HG03175 (cell line): ENCODE data around the gene TMEM54.

ENCODE experiments used
- ATAC-seq: cut with Tn5 transposase; IDR thresholded peaks from one replicate; pipeline ENCODE4 v1.9.1; 2021; ENCODE audit warnings: mild to moderate bottlenecking, moderate library complexity; ENCODE audit not compliant: unreplicated experiment

Gene TMEM54

GRCh38 chr1:32864375-32865019, 36.7 kb downstream of the TMEM54 start:
- ATAC-seq, result no peak

GRCh38 chr1:32863881-32864245, 37.3 kb downstream of the TMEM54 start:
- ATAC-seq, result no peak

- no peak for ATAC-seq
Measured at GRCh38 chr1:32863218-32863880, 37.8 kb downstream of the TMEM54 start.

GRCh38 chr1:32861904-32862695, 39.1 kb downstream of the TMEM54 start:
- ATAC-seq, result no peak

GRCh38 chr1:32860566-32860965, 40.6 kb downstream of the TMEM54 start:
- ATAC-seq, result no peak

GRCh38 chr1:32859915-32860314, 41.3 kb downstream of the TMEM54 start:
- ATAC-seq, result no peak

- no peak for ATAC-seq
Measured at GRCh38 chr1:32858791-32859190, 42.4 kb downstream of the TMEM54 start.

GRCh38 chr1:32858136-32858535, 43.1 kb downstream of the TMEM54 start:
- ATAC-seq, result no peak

GRCh38 chr1:32855861-32856617, 45.1 kb downstream of the TMEM54 start:
- ATAC-seq, result no peak

- ATAC-seq, result no peak
Measured at GRCh38 chr1:32848354-32849063, 52.7 kb downstream of the TMEM54 start.
